SK-N-SH (cell line): Measurements from ENCODE around the gene TMEM168. TPM values are rescaled to one million over a fixed set of nuclear protein-coding genes. Genes with fewer than 3 reads are reported as not detected.

ENCODE experiments used
- CTCF ChIA-PET: fragments of 300-600, 350-600 bp; formaldehyde crosslinking; extraction: SDS; loops from one replicate; lab custom pipeline; 2021; lab: Yijun Ruan, JAX
- POLR2A ChIA-PET: fragments of 350-600 bp; sonication (Branson Sonifier 250); formaldehyde crosslinking; extraction: SDS; loops from one replicate; lab custom pipeline; 2020; ENCODE audit warnings: antibody characterized with exemption, inconsistent platforms; lab: Yijun Ruan, JAX
- DNase-seq: peaks from one replicate; pipeline ENCODE4 v3.0.0; 2012
- H2AFZ ChIP-seq: fragments of 200-600 bp; sonication (generic); 2 replicates; pipeline ENCODE4 v1.8.1; 2016; ENCODE audit warnings: antibody characterized with exemption, mild to moderate bottlenecking, low read depth
- H3F3A ChIP-seq: fragments of 200-600 bp; sonication (generic); replicated peaks from 2 replicates; pipeline ENCODE3; 2016; ENCODE audit warnings: antibody characterized with exemption, mild to moderate bottlenecking; ENCODE audit not compliant: insufficient read depth
- H3K27ac ChIP-seq, 2 experiments: fragments of 200-500 bp in 1 of 2; fragments of 200-600 bp in 1 of 2; sonication (Bioruptor generic) in 1 of 2; sonication (generic), shearing (Covaris generic) in 1 of 2; 2 replicates each; pipeline versions ENCODE4 v1.5.1 to v1.6.1; 2014 to 2016; ENCODE audit warnings: low read depth in 2 of 2, inconsistent platforms in 1 of 2, low read length in 1 of 2, mild to moderate bottlenecking in 1 of 2, mixed read lengths in 1 of 2
- H3K27me3 ChIP-seq: fragments of 200-600 bp; sonication (generic), shearing (Covaris generic); 2 replicates; pipeline ENCODE4 v1.6.1; 2016; ENCODE audit warnings: mixed run types; ENCODE audit not compliant: insufficient read depth
- H3K36me3 ChIP-seq, 2 experiments: fragments of 200-500 bp in 1 of 2; fragments of 200-600 bp in 1 of 2; sonication (Bioruptor generic) in 1 of 2; sonication (generic) in 1 of 2; replicated peaks in 1 of 2; 2 replicates each; pipeline versions ENCODE3 to v1.5.1; 2014 to 2016; ENCODE audit warnings: low read length in 1 of 2, mild to moderate bottlenecking in 1 of 2; ENCODE audit not compliant: insufficient read depth in 2 of 2, control insufficient read depth in 1 of 2
- H3K4me1 ChIP-seq, 2 experiments: fragments of 200-500 bp in 1 of 2; fragments of 200-600 bp in 1 of 2; sonication (Bioruptor generic) in 1 of 2; sonication (generic), shearing (Covaris generic) in 1 of 2; 2 replicates each; pipeline versions ENCODE4 v1.5.1 to v1.6.1; 2014 to 2016; ENCODE audit warnings: low read depth in 1 of 2, low read length in 1 of 2, mixed run types in 1 of 2; ENCODE audit not compliant: insufficient read depth in 2 of 2, control insufficient read depth in 1 of 2
- H3K4me2 ChIP-seq: fragments of 200-600 bp; sonication (generic), shearing (Covaris generic); 2 replicates; pipeline ENCODE4 v1.6.1; 2017; ENCODE audit warnings: mixed run types
- H3K4me3 ChIP-seq, 2 experiments: fragments of 200-500 bp in 1 of 2; fragments of 200-600 bp in 1 of 2; sonication (Bioruptor generic) in 1 of 2; sonication (generic), shearing (Covaris generic) in 1 of 2; 2 replicates each; pipeline versions ENCODE4 v1.5.1 to v1.8.1; 2014 to 2016; ENCODE audit warnings: low read depth in 2 of 2, inconsistent platforms in 1 of 2, low read length in 1 of 2, mild to moderate bottlenecking in 1 of 2, mixed read lengths in 1 of 2, moderate library complexity in 1 of 2
- H3K79me2 ChIP-seq: fragments of 200-600 bp; sonication (generic); 2 replicates; pipeline ENCODE4 v1.8.1; 2017; ENCODE audit warnings: mild to moderate bottlenecking; ENCODE audit not compliant: insufficient read depth
- H3K9ac ChIP-seq: fragments of 200-600 bp; sonication (generic); 2 replicates; pipeline ENCODE4 v1.6.1; 2017; ENCODE audit warnings: mixed run types
- H3K9me2 ChIP-seq: fragments of 200-600 bp; sonication (generic); 2 replicates; pipeline ENCODE4 v1.6.1; 2017; ENCODE audit warnings: mixed run types
- H3K9me3 ChIP-seq: fragments of 200-600 bp; sonication (generic); 2 replicates; pipeline ENCODE4 v1.6.1; 2017; ENCODE audit warnings: mixed run types, mild to moderate bottlenecking, moderate library complexity
- H4K20me1 ChIP-seq: fragments of 200-600 bp; sonication (generic); 2 replicates; pipeline ENCODE4 v1.6.1; 2017; ENCODE audit warnings: mild to moderate bottlenecking, mixed run types; ENCODE audit not compliant: insufficient read depth
- GATA2 ChIP-seq: sonication (generic); formaldehyde crosslinking; IDR thresholded peaks from 2 replicates; pipeline ENCODE4 v1.5.0; 2020; ENCODE audit warnings: mild to moderate bottlenecking, missing genetic modification reagents
- IRF3 ChIP-seq: fragments of 150-350 bp; IDR thresholded peaks from 2 replicates; pipeline ENCODE4 v1.6.1; 2016; ENCODE audit warnings: mild to moderate bottlenecking, low read depth, low read length
- PBX3 ChIP-seq: IDR thresholded peaks from 2 replicates; pipeline ENCODE4; 2012
- TAF1 ChIP-seq: IDR thresholded peaks from 2 replicates; pipeline ENCODE4 v1.6.1; 2012; ENCODE audit warnings: low read depth, mild to moderate bottlenecking, low read length, moderate library complexity, borderline replicate concordance
- TEAD4 ChIP-seq: IDR thresholded peaks from 2 replicates; pipeline ENCODE4 v1.4.0; 2012; ENCODE audit warnings: mild to moderate bottlenecking, borderline replicate concordance; ENCODE audit not compliant: insufficient read depth
- ZBTB33 ChIP-seq: IDR thresholded peaks from 2 replicates; pipeline ENCODE4 v1.4.0; 2012; ENCODE audit warnings: low read depth, borderline replicate concordance
- WGBS: methylation state at CpG from one replicate; pipeline ENCODE4 v1.1.6; 2017; ENCODE audit warnings: low lambda C conversion rate; 5-methylcytosine and 5-hydroxymethylcytosine counted together
- polyA plus RNA-seq, 3 experiments: library from polyadenylated mRNA; depleted of rRNA; stranded (reverse); fragments of >200 nt; gene quantifications; 2 replicates each; pipeline ENCODE4 v1.2.3, GENCODE V29; 2012

The TMEM168 gene
- polyA plus RNA-seq, 1 of the 3 experiments (the other 2 are of a cell fraction), result 32.2 TPM

- 34% methylated on average over 11 of the region's 12 CpGs for WGBS
- Histone ChIP-seq H3K4me3 (peak overlapping the region; percentile 73 to 98), H3K4me1 (peaks cover 0 to 14% of the 10 kb centered on the region in 2 experiments; a peak in 2 of 4 replicates), H3K4me2 (peak overlapping the region; percentile 79), H3K36me3 (no peaks in the 10 kb centered on the region), H3K79me2 (peaks cover 35% of the 10 kb centered on the region), H3K27ac (peak overlapping the region; percentile 87 to 97), H3K27me3 (no peaks in the 10 kb centered on the region), H3K9ac (peak overlapping the region; percentile 86), H2AFZ (peak overlapping the region; percentile 94), H3K9me2 (no peaks in the 10 kb centered on the region), H4K20me1 (no peaks in the 10 kb centered on the region), H3F3A (peaks cover 8% of the 10 kb centered on the region), H3K9me3 (no peaks in the 10 kb centered on the region)
- TF ChIP-seq PBX3, result peak; percentile 2; the same call in 1 of the 2 replicates
- TF ChIP-seq TEAD4, result no peak
- TF ChIP-seq GATA2 (CRISPR knock-in tag), result no peak
- DNase-seq, result no peak
- ChIA-PET POLR2A (interaction anchor here (1.5 to 1.6 kb wide), 2 partner anchors 11 to 149 kb away, joined by 5 read pairs; a partner anchor contains a TSS), CTCF (interaction anchor here (1.2 to 1.5 kb wide), 4 partner anchors 9 to 224 kb away, joined by 3 to 4 read pairs (median 3); no protein-coding TSS in a partner anchor)
These were observed 402 bp upstream of the TMEM168 start for GRCh38 chr7:112790586-112791003.

- peak overlapping the region; percentile 94 for H2AFZ ChIP-seq
- peak overlapping the region; percentile 79 for H3K4me2 ChIP-seq
- H3K27ac ChIP-seq, result peak overlapping the region; percentile 87 to 97
- POLR2A ChIA-PET, result interaction anchor here (1.0 to 1.6 kb wide), 3 partner anchors 10 to 150 kb away, joined by 3 to 5 read pairs (median 5); a partner anchor contains a TSS
- H3K9ac ChIP-seq, result peak overlapping the region; percentile 86
- no peaks in the 10 kb centered on the region for H3K9me2 ChIP-seq
- no peaks in the 10 kb centered on the region for H3K27me3 ChIP-seq
- CTCF ChIA-PET, result interaction anchor here (0.6 to 2.3 kb wide), 8 partner anchors 10 to 198 kb away, joined by 3 to 5 read pairs (median 4); no protein-coding TSS in a partner anchor
- H4K20me1 ChIP-seq, result no peaks in the 10 kb centered on the region
- H3K9me3 ChIP-seq, result no peaks in the 10 kb centered on the region
- 2% methylated on average over 2 of the region's 2 CpGs for WGBS
- peaks cover 0 to 14% of the 10 kb centered on the region in 2 experiments; a peak in 2 of 4 replicates for H3K4me1 ChIP-seq
- peaks cover 2 to 3% of the 10 kb centered on the region in 2 experiments for H3K36me3 ChIP-seq
- peak overlapping the region; percentile 73 to 98 for H3K4me3 ChIP-seq
- TF ChIP-seq IRF3, result no peak
- H3K79me2 ChIP-seq, result peaks cover 38% of the 10 kb centered on the region
- no peak for DNase-seq
- H3F3A ChIP-seq, result peaks cover 8% of the 10 kb centered on the region
These were observed 758 bp downstream of the TMEM168 start for GRCh38 chr7:112789453-112789816.

- Histone ChIP-seq H3K9me3 (no peaks in the 10 kb centered on the region), H3K4me3 (peak overlapping the region; percentile 73 to 98), H3K36me3 (peaks cover 8 to 9% of the 10 kb centered on the region in 2 experiments), H3K4me1 (peaks cover 0 to 14% of the 10 kb centered on the region in 2 experiments; a peak in 2 of 4 replicates), H3K4me2 (peak overlapping the region; percentile 79), H3K9ac (peak overlapping the region; percentile 86), H3K79me2 (peaks cover 41% of the 10 kb centered on the region), H3K9me2 (no peaks in the 10 kb centered on the region), H3K27me3 (no peaks in the 10 kb centered on the region), H3F3A (peaks cover 8% of the 10 kb centered on the region), H4K20me1 (no peaks in the 10 kb centered on the region), H3K27ac (peak overlapping the region in 1 of 2 experiments; percentile 87; a peak in 2 of 4 replicates), H2AFZ (peak overlapping the region; percentile 94)
- no peak for TF ChIP-seq IRF3
- no peak for TF ChIP-seq TAF1
- no peak for TF ChIP-seq ZBTB33
- no peak for DNase-seq
- ChIA-PET CTCF (interaction anchor here (0.9 to 2.3 kb wide), 3 partner anchors 10 to 199 kb away, joined by 3 to 5 read pairs (median 4); no protein-coding TSS in a partner anchor), POLR2A (no interaction called here)
- 94% methylated on average over 3 of the region's 3 CpGs for WGBS
These were observed 1.3 kb downstream of the TMEM168 start for GRCh38 chr7:112788778-112789343.
